GM18520 (cell line): ENCODE measurements around the gene DROSHA.

Experiments
- ATAC-seq: cut with Tn5 transposase; IDR thresholded peaks from one replicate; pipeline ENCODE4 v1.9.1; 2021; ENCODE audit not compliant: unreplicated experiment

DROSHA gene

DNA sequence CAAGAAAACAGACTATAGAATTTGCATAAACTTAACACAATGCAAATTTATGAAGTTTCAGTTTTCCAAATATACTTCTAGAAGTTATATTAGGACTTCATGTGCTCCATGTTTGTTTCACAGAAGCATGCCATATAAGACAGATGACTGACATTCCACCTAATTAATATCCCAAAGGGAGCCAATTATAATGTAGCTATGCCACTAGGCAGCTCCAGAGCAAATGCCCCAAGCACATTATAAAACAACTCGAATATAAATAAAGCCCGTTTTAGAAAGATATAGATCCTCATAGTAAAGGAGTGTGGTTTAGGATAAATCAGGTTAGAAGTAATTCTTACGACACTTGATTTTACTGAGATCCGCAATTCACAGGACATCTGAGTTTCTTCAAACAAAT is 8.9 kb downstream of the DROSHA start:
- ATAC-seq, result no peak

DNA sequence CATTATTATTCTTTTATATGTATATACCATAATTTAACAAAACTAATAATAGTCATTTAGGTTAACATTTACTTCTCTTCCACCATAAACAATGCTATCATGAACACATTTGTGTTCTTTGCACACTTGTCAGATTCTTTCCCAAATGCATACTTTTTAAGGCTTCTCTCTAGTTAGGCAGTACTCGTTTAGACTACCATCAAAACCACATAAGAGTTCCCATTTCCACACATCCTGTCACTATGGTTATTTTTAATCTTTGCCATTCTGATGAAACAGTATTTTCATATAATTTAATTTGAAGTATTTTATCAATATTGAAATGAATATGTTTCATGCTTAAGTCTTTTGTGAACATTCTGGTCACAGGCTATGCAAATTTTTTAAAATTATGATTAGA is 15.1 kb downstream of the DROSHA start:
- ATAC-seq, result no peak

DNA sequence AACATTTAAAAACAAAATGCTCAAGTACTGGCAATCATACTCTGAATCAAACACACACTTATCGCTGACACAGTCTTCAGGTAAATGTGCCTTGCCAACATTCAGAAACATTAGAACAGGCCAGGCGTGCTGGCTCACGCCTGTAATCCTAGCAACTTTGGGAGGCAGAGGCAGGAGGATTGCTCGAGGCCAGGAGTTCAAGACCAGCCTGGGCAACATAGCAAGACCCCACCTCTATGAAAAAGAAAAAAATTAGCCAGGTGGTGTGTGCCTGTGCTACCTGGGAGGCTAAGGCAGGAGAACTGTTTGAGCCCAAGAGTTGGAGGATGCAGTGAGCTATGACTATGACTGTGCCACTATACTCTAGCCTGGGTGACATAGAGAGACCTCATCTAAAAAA is 20.6 kb downstream of the DROSHA start:
- ATAC-seq, result no peak

DNA sequence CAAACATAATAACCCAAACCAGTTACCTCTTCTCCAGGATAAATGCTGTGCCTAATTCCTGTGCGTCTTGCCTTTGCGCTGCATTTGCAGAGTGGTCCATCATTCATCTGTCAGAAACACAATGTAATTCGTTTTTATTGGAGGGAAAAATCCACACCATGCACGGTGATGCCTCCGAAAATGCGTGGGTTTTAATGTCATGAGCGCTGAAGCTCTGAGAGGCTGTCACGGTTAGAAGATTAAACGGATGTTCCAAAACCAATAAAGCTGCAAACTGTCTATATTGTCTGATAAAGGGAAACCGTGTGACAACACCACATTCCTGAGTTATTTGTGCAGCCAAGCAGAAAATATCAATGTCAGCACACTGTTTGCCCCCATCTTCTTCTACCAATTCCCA is 27.4 kb downstream of the DROSHA start:
- no peak for ATAC-seq

DNA sequence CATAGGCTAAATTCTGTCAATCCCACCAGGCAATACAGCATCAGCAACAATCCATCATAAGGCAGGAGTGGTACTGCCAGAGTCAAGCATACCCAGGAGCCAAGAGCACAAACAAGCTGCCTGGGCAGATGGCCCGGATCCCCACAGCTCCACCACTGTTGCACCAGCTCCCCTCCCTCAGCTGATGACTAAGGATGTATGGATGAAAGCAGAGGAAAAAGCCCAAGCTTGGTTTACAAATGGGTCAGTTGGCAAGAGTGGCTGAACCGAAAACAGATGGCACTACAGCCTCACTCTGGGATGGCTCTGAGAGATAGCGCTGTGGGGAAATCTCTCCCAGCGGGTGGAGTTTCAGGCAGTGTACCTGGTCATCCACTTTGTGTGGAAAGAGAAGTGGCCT is 29.4 kb downstream of the DROSHA start:
- no peak for ATAC-seq

DNA sequence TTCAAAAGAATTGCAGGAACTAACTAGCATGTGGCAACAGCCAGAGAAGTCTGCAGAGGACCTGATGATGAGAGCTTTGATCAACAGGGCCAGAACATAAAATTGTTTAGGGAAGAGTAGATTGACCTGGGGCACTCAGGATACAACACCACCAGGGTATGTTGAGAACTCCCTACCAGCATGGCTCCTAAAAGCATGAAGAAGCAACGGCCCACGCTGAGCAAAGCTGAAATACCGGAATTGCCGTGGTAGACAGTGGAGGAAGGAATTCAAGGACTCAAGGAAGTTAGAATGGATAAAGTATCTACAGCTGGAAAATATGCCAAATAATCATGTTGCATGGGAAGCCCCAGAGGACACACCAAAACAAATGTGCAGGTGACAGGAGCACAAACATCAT is 31.6 kb downstream of the DROSHA start:
- no peak for ATAC-seq

DNA sequence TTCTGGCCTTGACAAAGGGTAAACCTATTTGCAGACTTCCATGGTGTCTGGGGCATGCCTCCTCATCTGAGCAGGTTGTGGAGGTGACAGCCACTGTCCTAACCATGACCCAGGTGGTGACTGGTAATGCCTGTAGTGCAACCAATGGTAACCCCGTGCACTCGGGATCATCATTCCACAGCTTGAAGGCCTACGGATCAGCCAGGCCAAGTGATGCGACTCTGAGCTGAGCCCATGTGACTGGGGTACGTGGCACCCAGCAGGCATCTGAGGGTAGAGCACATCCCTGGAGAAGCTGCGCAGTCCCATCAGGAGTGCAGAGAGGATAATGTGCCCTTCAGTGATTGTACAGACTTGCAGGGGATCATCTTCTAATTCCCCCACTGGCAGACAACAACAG is 35.0 kb downstream of the DROSHA start:
- no peak for ATAC-seq

DNA sequence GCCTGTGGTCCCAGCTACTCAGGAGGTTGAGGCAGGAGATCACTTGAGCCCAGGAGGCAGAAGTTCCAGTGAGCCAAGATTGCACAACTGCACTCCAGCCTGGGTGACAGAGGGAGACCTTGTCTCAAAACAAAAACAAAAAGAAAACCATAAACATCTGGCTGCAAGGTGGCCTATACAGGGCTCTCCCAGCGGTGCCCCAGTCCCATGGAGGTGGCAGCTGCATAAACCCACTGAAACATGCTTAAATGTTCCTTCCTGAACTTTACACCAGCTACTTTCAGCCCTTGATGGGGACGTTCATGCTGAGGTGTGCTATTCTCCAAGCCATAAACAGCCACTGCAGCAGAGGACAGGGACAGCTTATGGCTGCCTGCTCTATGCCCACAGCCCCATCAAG is 35.6 kb downstream of the DROSHA start:
- ATAC-seq, result no peak

DNA sequence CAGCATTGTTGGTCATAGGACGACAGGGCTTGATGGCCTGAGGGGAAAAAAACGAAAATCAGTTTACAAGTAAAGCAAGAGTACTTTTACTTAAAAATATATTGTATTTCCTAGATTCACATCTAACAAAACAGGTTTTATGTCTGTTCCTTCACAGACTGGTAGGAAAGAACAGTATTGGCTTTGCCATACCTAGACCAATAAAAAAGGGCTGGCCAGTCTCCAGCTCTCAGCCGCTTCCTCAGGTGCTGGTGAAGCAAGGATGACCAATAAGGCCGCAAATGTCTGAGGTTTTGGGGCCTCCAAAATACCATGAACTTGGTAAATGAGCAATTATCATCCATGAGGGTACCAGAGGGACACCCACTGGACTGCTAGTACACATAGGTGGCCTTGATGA is 36.6 kb downstream of the DROSHA start:
- no peak for ATAC-seq

DNA sequence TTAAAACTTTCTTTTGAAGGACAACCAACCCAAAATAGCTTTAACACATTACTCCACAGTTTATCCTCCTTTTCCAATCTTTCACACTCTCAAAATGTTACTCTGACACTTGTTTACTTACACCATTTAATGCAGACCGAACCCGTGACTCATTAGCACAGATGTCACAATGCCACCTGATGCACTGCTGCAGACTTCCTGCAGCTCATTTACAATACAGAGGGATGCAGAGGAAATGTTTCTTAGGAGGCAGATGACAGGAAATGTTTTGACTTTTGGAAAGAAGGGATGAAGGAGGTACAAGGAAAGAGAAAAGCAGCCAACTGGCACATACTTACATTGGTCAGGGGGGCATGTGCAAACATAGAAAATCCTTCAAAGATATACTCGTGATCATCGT is 39.0 kb downstream of the DROSHA start:
- no peak for ATAC-seq

DNA sequence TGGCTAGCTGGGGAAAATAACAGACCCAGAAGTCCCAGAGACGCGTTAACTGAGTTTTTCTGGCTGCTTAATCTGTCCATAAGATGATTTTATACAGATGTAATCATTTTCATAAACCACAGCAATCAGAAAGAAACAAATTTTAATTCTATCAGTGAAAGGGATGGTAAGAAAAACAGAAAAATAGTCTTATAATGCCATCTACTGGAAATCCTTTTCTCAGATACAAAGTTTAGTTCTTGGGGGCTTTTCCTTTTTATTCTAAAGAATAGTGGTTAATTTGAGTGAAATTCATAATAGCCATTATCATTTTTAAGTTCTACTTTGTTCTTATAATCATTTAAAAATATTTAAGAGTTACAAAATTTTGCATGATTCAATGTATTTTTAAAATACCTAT is 44.4 kb downstream of the DROSHA start:
- no peak for ATAC-seq

DNA sequence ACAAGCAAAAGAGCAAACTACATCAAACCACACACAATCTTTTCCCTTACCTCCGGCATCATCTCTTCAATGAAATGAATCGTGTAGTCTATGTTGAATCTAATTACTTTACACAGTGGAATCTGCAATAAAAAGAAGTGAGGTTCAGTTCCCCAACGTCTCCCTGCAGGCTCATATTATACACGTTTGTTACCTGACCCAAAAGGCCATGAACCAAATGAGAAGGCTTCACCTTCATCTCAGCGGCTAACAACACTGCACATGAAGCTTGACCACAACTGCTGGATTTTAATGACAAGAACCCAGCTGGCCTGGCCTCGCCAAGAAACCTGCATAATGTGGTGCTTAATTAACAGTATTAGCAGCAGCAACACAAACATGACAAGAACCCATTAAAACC is 45.5 kb downstream of the DROSHA start:
- no peak for ATAC-seq

DNA sequence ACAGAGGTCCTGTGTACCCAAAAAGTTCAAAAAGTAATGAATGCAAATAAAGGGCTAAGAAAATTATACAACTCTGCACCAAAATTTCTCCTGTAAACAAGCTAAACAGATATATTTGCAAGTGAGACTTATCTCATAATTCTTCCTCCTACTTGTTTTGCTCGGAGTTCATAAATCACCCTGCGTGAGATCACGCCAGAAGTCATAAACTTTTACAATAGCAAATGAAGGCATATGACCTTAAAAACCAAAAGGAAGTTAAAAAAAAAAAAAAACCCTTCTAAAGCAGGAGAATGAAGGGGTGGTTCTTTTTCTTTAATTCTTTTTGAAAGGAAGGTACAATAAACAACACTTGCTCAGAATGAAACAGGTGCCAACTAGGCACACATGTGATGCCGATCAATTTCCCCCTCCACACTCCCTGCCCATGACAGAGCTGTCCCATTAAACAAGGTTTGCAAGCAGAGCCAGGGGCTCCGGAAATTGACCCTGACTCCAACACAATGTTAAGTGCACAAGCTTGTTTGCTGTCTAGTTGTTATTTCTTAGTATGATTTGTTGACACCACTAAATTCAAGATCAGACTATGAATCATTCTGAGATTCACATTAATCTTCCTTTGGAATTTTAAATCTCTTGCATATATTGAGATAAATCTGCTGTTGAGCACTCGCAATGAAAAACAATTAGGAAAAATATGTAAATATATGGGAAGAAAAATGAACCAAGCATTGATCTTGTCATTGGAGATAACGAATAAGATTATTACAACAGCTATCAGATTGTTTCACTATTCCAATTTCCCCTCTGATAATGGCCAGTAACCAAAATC is 46.3 kb downstream of the DROSHA start:
- no peak for ATAC-seq

DNA sequence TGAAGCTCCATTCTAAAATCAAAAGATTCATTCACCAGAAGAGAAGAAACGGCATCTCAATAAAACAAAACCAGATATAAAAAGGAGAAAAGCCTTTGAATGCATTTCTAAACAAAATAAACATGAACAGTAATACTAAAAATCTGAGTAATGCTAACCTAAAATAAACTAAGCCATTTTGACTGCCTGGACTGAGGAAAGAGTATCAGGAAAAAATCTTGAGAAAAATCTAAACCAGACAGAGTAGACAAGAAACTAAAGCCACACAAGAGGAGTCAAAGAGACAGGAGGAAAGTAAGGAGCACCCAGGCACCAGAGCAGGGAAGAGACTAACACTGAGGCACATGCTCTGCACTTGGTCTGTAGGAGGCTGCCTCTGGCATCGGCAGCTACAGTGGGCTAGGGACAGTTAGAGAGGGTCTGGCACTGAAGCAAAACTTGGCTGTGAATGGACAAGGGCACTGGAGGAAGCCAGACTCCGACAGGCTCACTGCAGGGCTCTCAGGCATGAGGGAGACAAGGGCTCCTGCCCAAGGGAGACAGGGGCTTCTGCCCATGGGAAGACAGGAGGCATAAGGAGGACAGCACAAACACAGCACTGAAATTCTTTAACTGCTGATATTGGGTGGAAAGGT is 50.2 kb downstream of the DROSHA start:
- ATAC-seq, result no peak

DNA sequence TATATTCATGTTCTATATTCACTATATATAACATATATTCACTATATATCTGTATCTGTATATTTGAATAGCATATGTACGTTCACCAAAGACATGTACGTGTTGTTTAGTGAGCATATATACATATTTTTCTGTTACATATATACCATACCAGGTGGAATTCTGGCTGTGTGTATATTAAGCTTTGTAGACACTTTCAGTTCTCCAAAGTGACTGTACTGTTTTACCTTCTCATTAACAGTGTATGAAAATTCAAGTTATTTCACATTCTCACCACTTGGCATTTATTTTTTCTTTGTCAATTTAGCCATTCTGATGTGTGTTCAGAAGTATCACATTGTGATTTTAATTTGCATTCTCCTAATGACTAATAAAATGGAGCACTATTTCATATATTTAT is 52.2 kb downstream of the DROSHA start:
- ATAC-seq, result no peak

DNA sequence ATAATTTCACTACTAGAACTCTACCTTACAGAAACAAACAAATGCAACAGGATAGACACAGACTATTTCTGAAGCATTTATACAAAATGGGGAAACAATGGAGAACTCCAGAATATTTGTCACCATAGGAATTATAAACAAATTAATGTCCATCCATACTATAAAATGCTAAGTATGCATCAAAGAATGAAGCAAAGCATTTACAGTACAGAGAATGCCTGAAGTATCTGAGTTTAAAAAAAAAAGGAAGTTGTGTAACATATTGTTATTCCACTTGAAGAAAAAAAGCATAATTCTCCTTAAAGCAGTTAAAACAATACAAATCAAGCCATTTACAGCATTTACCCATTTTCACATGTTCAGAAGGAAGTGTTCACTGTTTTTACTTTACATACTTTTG is 53.0 kb downstream of the DROSHA start:
- no peak for ATAC-seq

DNA sequence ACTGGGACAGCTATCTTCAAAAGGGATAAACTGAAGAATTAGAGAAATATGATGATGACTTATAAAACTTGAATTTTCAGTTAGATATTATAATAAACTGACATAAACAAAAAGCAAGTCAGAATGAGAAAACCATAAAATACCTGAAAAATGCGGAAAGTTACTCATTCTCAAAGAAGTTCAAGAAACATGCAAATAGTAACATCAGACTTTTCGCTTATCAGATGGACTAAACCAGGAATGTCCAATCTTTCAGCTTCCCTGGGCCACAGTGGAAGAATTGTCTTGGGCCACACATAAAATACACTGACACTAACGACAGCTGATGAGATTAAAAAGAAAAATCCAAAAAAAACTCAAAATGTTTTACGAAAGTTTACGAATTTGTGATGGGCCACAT is 53.9 kb downstream of the DROSHA start:
- no peak for ATAC-seq

DNA sequence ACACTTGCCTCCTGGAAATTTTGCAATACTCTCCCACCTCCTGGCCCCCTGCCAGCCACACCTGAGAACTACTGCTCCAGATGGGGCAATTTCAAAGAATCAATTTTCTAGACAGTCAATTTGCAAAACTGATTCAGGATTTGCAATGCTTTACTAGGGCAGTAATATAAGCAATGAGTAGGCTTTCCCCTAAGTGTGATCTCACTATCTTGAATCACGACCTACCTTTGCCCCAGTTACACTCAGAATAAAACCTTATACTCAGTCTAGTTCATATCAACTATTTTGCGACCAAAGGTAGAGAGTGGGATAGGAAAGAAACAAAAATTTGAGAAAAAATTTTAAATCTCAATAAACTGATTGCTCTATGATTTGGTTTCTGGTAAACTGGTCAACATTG is 54.4 kb downstream of the DROSHA start:
- no peak for ATAC-seq

DNA sequence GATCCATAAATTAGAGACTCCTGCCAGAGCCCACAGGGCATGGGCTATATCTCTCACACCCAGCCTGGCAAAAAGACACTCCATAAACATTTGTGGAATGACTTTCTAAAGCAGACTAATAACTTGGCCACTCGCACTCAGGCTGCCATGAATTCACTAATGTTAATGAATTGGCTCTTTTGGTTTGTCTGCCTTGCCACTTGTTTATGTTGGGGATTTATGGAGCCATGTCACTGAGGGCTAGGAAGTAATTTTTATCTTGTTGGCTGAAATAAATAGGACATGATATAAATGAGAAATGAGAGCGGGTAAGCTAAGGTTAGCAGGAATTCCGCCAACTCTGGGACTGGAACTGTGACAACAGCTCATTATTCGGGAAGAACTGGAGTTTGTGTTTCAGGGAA is 55.2 kb downstream of the DROSHA start:
- ATAC-seq, result no peak

DNA sequence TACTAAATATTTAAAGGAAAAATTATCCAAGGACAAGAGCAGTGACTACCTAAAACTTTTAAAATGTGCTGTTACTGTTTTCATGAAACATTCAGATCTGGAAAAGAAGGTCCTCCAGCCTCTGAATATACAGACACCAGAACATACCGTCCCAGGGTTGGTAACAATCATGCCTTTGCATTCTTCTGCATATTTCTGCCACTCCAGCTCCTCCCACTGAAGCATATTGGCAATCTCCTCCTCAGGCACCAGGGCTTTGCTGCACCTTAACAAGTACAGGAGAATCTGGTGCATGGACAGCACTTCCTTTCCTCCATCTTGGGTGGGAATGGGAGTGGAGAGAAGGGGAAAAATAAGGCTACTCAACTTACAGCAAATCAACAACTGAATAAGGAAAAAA is 60.0 kb downstream of the DROSHA start:
- no peak for ATAC-seq

DNA sequence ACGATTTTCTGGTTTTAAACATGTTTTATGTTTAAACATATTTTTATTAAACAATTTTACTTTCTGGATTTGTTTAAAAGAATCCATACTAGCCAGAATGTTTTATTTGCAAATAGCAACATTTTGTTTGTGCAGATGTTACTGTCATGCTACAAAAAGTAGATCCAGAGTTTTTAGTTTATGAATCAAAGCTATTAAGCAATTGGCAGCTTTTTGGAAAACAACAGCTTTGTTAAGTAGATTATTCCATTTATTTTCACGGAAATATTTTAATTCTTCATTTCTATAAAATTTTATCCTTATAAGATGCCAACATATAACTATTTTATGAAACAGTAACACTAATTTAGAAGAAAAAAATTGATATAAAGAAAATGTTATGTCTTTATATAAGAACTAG is 60.9 kb downstream of the DROSHA start:
- no peak for ATAC-seq

DNA sequence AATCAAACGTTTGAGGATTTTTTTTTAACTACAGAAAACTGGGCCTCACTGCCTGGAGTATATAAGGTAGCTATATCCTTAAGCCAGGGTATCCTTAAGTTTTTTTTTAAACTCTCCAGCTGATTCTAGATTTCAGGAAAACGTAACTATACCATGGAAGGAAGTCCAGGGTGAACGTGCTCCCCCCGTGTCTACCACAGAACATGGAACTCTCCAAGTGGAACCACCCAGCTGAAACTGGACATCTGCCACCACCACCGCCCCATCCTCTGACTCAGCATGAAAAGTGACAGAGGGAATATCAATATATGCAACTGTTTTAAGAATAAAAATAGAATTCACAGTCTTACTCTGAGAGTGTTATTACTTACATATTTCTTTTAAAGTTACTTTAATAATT is 61.3 kb downstream of the DROSHA start:
- no peak for ATAC-seq

DNA sequence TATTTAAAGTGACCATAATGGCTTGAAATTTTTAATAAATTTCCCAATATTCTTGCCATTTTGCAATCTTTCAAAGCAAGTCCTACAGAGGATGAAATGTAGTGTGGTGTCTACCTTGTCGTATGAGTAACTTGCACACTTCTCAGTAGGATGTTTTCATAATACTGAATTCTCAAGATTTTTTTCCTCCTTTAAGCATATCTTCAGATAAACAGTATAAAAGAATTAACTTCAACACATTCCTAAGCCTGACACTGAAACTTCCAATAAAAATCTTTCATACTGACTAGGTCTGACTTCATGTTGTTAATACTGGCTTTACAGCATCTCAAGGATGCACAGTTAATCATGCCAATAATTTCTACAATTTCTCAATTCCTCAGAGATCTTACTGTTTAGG is 62.0 kb downstream of the DROSHA start:
- no peak for ATAC-seq
